Esophagus muscularis mucosa (tissue), 3 donors: Measurements from ENCODE around the gene RCOR1.

Experiments used
- POLR2A ChIP-seq: fragments of 450-650 bp; IDR thresholded peaks from one replicate; pipeline ENCODE4 v1.6.1; 2017; ENCODE audit warnings: antibody characterized with exemption, moderate library complexity, mild to moderate bottlenecking, low read depth
- POLR2AphosphoS5 ChIP-seq, 2 donors: sonication (generic); formaldehyde crosslinking; IDR thresholded peaks; one replicate each; pipeline ENCODE4 v1.6.1; 2017; ENCODE audit warnings: antibody characterized with exemption in 2 of 2
- TF ChIP-seq, protein P1 (sequence below), 3 experiments: fragments of 200-600 bp in 2 of 3; fragments of 450-650 bp in 1 of 3; sonication (generic) in 2 of 3; IDR thresholded peaks; one replicate each; pipeline ENCODE4 v1.5.1; 2017 to 2019; ENCODE audit warnings: antibody characterized with exemption in 3 of 3, mild to moderate bottlenecking in 2 of 3, moderate library complexity in 1 of 3

DNA sequence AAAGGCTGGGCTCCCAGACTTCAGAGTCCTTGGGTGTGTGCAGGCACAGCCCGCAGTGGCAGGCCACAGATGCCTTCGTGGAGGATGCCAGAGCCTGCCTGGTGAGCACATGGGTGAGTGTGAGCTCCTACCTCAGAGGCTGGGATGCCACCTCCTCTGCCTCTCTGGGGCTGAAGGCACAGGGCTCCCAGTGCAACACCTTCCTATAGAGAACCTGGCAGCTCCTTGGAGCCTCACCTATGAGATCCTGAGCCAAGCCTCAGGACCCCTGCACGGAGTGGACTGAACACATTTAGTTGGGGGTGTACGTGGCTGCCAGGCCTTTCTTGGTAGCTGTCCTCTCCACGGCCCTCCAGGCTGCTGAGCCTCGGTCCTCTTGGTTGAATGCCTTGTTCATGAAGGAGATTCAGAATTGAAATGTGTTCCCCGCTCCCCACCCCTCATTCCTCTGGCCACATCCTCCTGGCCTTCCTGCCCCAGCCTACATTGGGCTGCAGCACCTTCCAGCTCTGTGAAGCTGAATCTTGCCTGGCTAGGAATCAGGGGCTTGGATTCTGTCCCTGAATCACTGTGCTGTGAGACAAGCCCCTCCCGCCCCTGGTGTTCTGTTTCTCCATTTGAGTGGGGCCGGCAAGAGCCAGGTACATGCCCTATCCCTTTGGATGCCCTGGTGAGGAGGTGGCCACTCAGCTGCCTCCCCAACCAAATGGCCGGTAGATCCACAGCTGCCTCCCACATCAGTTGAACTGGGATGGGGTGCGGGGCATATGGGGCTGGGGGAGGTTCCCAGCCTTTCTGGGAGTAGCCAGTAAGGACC is 146.1 kb downstream of the RCOR1 start:
- TF ChIP-seq POLR2A (no peak), POLR2AphosphoS5 (IDR thresholded peaks at IDR 0.05) (no peak)
- TF ChIP-seq, protein P1, sequence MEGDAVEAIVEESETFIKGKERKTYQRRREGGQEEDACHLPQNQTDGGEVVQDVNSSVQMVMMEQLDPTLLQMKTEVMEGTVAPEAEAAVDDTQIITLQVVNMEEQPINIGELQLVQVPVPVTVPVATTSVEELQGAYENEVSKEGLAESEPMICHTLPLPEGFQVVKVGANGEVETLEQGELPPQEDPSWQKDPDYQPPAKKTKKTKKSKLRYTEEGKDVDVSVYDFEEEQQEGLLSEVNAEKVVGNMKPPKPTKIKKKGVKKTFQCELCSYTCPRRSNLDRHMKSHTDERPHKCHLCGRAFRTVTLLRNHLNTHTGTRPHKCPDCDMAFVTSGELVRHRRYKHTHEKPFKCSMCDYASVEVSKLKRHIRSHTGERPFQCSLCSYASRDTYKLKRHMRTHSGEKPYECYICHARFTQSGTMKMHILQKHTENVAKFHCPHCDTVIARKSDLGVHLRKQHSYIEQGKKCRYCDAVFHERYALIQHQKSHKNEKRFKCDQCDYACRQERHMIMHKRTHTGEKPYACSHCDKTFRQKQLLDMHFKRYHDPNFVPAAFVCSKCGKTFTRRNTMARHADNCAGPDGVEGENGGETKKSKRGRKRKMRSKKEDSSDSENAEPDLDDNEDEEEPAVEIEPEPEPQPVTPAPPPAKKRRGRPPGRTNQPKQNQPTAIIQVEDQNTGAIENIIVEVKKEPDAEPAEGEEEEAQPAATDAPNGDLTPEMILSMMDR (IDR thresholded peaks at IDR 0.05) = no peak
